MCF 10A (cell line): ENCODE measurements around the gene GRIPAP1. TPM values are rescaled to one million over a fixed set of nuclear protein-coding genes. Genes with fewer than 3 reads are reported as not detected.

Source experiments
- Bru-seq: library from RNA; stranded (reverse); fragments of 400-500 nt; gene quantifications from one replicate; lab custom pipeline; 2021; lab: Mats Ljungman, UMichigan
- BruChase-seq, 2 experiments: library from RNA; stranded (reverse); fragments of 400-500 nt; gene quantifications; one replicate each; lab custom pipeline; 2021; lab: Mats Ljungman, UMichigan
- BruUV-seq: library from RNA; stranded (reverse); fragments of 400-500 nt; replicated peaks from 2 replicates; lab custom pipeline; 2021; lab: Mats Ljungman, UMichigan
- CTCF ChIA-PET: fragments of 300-600 bp; sonication (Branson Sonifier 250); formaldehyde crosslinking; extraction: SDS; loops from one replicate; lab custom pipeline; 2021; ENCODE audit warnings: antibody characterized with exemption, inconsistent platforms; lab: Yijun Ruan, JAX
- POLR2A ChIA-PET: fragments of 300-600, 350-650 bp; sonication (Branson Sonifier 250); formaldehyde crosslinking; extraction: SDS; loops from one replicate; lab custom pipeline; 2020; ENCODE audit warnings: antibody characterized with exemption, inconsistent platforms; lab: Yijun Ruan, JAX
- DNase-seq: peaks from one replicate; pipeline ENCODE4 v3.0.0-alpha.2; 2018; ENCODE audit not compliant: unreplicated experiment
- H3K27ac Mint-ChIP-seq: one replicate; pipeline ENCODE4 v1.8.0; 2022; ENCODE audit warnings: mild to moderate bottlenecking, low read depth, mixed read lengths; ENCODE audit not compliant: unreplicated experiment
- H3K27me3 Mint-ChIP-seq: one replicate; pipeline ENCODE4 v1.8.0; 2022; ENCODE audit warnings: mixed read lengths; ENCODE audit not compliant: insufficient read depth, unreplicated experiment
- H3K36me3 Mint-ChIP-seq: one replicate; pipeline ENCODE4 v1.8.0; 2022; ENCODE audit warnings: mild to moderate bottlenecking, moderate library complexity, mixed read lengths; ENCODE audit not compliant: insufficient read depth, unreplicated experiment
- H3K4me1 Mint-ChIP-seq: one replicate; pipeline ENCODE4 v1.8.0; 2022; ENCODE audit warnings: mixed read lengths; ENCODE audit not compliant: insufficient read depth, unreplicated experiment
- H3K4me3 Mint-ChIP-seq: one replicate; pipeline ENCODE4 v1.8.0; 2022; ENCODE audit warnings: mild to moderate bottlenecking, moderate library complexity, mixed read lengths; ENCODE audit not compliant: unreplicated experiment
- H3K9me3 Mint-ChIP-seq: one replicate; pipeline ENCODE4 v1.8.0; 2022; ENCODE audit warnings: mixed read lengths; ENCODE audit not compliant: unreplicated experiment
- CTCF ChIP-seq: fragments of 200-600 bp; IDR thresholded peaks from one replicate; pipeline ENCODE4 v1.8.0; 2022; ENCODE audit warnings: antibody characterized with exemption, mild to moderate bottlenecking; ENCODE audit not compliant: unreplicated experiment
- intact Hi-C: fragments of 100-400 bp; cut with micrococcal nuclease; formaldehyde crosslinking; loops from 2 replicates; pipeline ENCODE4 v1.14.1; 2022
- long read RNA-seq: library from polyadenylated mRNA; stranded (forward); transcript quantifications from one replicate; pipeline ENCODE4 v2.0.0, GENCODE V29; 2022
- total RNA-seq: library from RNA; stranded (reverse); gene quantifications from 2 replicates; pipeline ENCODE4 v1.2.3, GENCODE V29; 2022

The GRIPAP1 gene
- 49.6 and 51.0 TPM in 2 replicates for total RNA-seq
- Bru-seq, nascent RNA: percentile 64 among the genes with signal in this experiment
- BruChase-seq, experiment 1, labeled RNA remaining after a 6-hour chase: percentile 79 among the genes with signal in this experiment
- BruChase-seq, experiment 2, labeled RNA remaining after a 2-hour chase: percentile 72 among the genes with signal in this experiment
- long read RNA-seq, transcript GRIPAP1-201 (26 exons, 3,031 nt): major isoform, 29 of 57 reads
- long read RNA-seq, partial matches to known transcripts: 5 of 57 reads
- long read RNA-seq, other reads (novel, unspliced or antisense): 23 of 57 reads

- TSS peak; percentile 92 for BruUV-seq
- Mint-ChIP-seq H3K9me3 (no peaks in the 10 kb centered on the region), H3K27ac (peak within 1 kb of the TSS; percentile 97), H3K4me1 (peaks cover 10% of the 10 kb centered on the region), H3K27me3 (no peaks in the 10 kb centered on the region), H3K36me3 (peaks cover 12% of the 10 kb centered on the region), H3K4me3 (peak within 1 kb of the TSS; percentile 95)
- peak; percentile 80 for DNase-seq
- TF ChIP-seq CTCF: no peak
- CTCF ChIA-PET: interaction anchor here (0.5 to 0.6 kb wide), 2 partner anchors 55 to 198 kb away, joined by 3 to 4 read pairs; no protein-coding TSS in a partner anchor
- POLR2A ChIA-PET: interaction anchor here (0.5 to 3.0 kb wide), 17 partner anchors 9 to 276 kb away, joined by 3 to 31 read pairs (median 3); partner anchors contain the start of genes HDAC6, OTUD5, PQBP1 and PRAF2
- intact Hi-C loops: loop anchor here (1.0 kb wide), 1 partner anchor 41 kb away; the partner anchor contains the start of gene TFE3
Measured at GRCh38 chrX:49002091-49002935, at the start of gene GRIPAP1. Gene GRIPAP1, minus strand, starts transcription at chrX:49002264. Its CDS starts 35 bp downstream, at chrX:49002229.

- H3K27me3 Mint-ChIP-seq: no peaks in the 10 kb centered on the region
- peak overlapping the region; percentile 79 for H3K4me3 Mint-ChIP-seq
- peaks cover 8% of the 10 kb centered on the region for H3K4me1 Mint-ChIP-seq
- H3K9me3 Mint-ChIP-seq: no peaks in the 10 kb centered on the region
- DNase-seq: no peak
- intact Hi-C loops: loop anchor here (1.0 to 5.0 kb wide), 4 partner anchors 42 to 283 kb away; partner anchors contain the start of genes GLOD5, GRIPAP1, KCND1 and PIM2
- ChIA-PET CTCF (interaction anchor here (0.6 to 3.4 kb wide), 4 partner anchors 12 to 100 kb away, joined by 3 to 15 read pairs (median 4); partner anchors contain the start of gene OTUD5), POLR2A (interaction anchor here (1.0 to 4.1 kb wide), 8 partner anchors 12 to 86 kb away, joined by 3 to 57 read pairs (median 9); partner anchors contain the start of genes CCDC120, GRIPAP1, OTUD5 and WDR45)
- H3K27ac Mint-ChIP-seq: peak overlapping the region; percentile 91
- peaks cover 20% of the 10 kb centered on the region for H3K36me3 Mint-ChIP-seq
- BruUV-seq: no TSS peak
- TF ChIP-seq CTCF: no peak
Measured at GRCh38 chrX:49043987-49044281, 41.9 kb upstream of the GRIPAP1 start.

GRCh38 chrX:49043220-49043986 lies 41.3 kb upstream of the GRIPAP1 start, which contains the start of gene TFE3:
Gene TFE3, minus strand, starts transcription at chrX:49043357. Its CDS starts 131 bp downstream, at chrX:49043226.
- intact Hi-C loops: loop anchor here (1.0 to 5.0 kb wide), 4 partner anchors 41 to 283 kb away; partner anchors contain the start of genes GLOD5, GRIPAP1, KCND1 and PIM2
- ChIA-PET POLR2A (interaction anchor here (1.0 to 4.1 kb wide), 9 partner anchors 13 to 123 kb away, joined by 3 to 57 read pairs (median 14); partner anchors contain the start of genes CCDC120, GRIPAP1, OTUD5 and WDR45), CTCF (interaction anchor here (0.6 to 3.4 kb wide), 7 partner anchors 13 to 124 kb away, joined by 3 to 15 read pairs (median 4); partner anchors contain the start of gene OTUD5)
- peak; percentile 98 for DNase-seq
- peaks cover 25% of the 10 kb centered on the region for H3K36me3 Mint-ChIP-seq
- H3K4me1 Mint-ChIP-seq: peaks cover 8% of the 10 kb centered on the region
- H3K9me3 Mint-ChIP-seq: no peaks in the 10 kb centered on the region
- H3K4me3 Mint-ChIP-seq: peak within 1 kb of the TSS; percentile 79
- peak within 1 kb of the TSS; percentile 91 for H3K27ac Mint-ChIP-seq
- BruUV-seq: no TSS peak
- peak; percentile 37 for TF ChIP-seq CTCF
- no peaks in the 10 kb centered on the region for H3K27me3 Mint-ChIP-seq
